ENCODE measurements around the gene CREB3L2.

DNA sequence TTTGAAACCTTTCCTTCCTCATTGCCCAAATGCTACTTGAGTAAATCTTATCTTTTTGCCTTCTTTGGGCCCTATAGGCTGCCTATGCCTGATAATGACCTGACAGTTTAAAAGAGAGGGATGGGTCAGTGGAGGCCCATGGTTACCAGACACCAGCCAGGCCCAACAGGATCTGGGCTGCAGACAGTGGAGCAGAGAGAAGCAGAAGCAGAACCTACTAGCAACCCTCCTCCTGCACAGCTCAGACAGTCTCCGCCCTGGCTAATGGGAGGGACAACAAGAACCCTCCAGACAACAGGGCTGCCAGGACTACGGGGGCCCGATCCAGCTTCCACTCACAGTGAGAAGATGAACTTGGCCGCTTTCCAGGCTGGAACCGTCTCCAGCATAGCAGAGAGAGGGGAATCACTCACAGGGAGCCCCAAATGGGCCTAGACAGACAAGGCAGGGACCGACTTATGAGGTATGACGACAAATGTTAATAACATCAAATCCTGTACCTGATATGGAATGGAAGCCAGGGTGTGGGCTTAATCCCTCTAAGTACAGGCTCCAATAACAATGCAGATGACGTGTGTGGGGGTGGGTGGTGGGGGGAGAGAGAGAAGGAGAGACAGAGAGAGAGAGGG is 123.4 kb downstream of the CREB3L2 start:
- TF ChIP-seq, protein P1, sequence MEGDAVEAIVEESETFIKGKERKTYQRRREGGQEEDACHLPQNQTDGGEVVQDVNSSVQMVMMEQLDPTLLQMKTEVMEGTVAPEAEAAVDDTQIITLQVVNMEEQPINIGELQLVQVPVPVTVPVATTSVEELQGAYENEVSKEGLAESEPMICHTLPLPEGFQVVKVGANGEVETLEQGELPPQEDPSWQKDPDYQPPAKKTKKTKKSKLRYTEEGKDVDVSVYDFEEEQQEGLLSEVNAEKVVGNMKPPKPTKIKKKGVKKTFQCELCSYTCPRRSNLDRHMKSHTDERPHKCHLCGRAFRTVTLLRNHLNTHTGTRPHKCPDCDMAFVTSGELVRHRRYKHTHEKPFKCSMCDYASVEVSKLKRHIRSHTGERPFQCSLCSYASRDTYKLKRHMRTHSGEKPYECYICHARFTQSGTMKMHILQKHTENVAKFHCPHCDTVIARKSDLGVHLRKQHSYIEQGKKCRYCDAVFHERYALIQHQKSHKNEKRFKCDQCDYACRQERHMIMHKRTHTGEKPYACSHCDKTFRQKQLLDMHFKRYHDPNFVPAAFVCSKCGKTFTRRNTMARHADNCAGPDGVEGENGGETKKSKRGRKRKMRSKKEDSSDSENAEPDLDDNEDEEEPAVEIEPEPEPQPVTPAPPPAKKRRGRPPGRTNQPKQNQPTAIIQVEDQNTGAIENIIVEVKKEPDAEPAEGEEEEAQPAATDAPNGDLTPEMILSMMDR (conservative IDR thresholded peaks at IDR 0.05), result no peak
- TF ChIP-seq EZH2 (IDR thresholded peaks at IDR 0.05; ENCODE audit: low read depth), result no peak

Measured in PC-9 (cell line).